Stimulated activated CD8-positive, alpha-beta memory T cell treated with anti-CD3 and anti-CD28 coated beads, Interleukin-2, amount 100 ng/mL, for 1 hour (primary cell): Measurements from ENCODE around the gene SORBS2.

Experiments
- DNase-seq, 2 donors: peaks; one replicate each; pipeline ENCODE4 v3.0.0-alpha.2; 2020; ENCODE audit warnings: low read depth in 2 of 2

Gene SORBS2

DNA sequence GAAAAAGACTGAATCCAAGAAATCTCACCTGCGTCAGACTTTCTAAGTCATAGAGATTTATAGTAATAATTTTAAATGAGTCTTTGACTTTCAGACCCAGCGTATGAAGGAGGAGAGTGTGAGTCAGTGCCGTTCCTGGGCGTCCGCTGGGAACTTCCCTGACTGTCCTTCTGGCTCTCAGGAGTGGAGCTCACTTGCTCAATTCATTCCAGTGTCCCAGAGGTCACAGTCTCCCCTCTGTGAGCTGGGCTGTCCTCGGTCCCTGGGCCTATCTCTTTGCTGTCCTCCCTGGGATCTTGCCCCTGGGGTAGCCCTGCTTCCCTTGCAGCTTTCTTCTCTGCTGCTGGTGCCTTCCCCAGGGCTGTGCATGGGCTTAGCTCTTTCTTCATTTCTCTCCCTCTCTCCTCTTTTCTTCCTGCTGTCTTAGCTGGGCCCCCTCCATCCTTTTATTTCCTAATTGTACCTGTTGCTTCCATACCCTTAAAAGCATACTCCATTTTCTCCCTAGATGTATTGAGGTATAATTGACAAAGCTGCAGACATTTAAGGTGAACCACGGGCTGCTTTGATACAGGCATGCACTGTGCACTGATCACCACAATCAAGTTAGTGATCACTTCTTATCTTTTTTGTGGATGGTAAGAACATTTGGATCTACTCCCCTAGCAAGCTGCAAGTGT is 11.6 kb downstream of the SORBS2 start:
- no peak for DNase-seq

DNA sequence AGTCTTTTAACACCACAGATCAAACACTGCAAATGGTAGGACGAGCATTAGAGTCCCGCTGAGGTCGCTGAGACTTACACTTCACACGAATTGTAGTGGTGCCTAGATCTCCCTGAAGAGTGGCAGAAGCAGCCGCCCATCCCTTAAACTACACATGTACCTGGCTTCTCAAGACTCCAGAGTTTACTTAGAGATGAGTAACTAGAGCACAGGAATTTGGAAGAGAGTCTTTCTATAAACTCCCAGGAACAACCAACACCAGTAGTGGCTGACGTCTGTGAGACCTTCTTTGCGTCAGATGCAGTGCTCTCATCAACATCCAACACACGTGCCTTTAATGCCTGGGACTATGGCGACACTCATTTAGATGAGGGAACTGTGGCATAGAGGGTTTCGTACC is 12.6 kb downstream of the SORBS2 start:
- no peak for DNase-seq

DNA sequence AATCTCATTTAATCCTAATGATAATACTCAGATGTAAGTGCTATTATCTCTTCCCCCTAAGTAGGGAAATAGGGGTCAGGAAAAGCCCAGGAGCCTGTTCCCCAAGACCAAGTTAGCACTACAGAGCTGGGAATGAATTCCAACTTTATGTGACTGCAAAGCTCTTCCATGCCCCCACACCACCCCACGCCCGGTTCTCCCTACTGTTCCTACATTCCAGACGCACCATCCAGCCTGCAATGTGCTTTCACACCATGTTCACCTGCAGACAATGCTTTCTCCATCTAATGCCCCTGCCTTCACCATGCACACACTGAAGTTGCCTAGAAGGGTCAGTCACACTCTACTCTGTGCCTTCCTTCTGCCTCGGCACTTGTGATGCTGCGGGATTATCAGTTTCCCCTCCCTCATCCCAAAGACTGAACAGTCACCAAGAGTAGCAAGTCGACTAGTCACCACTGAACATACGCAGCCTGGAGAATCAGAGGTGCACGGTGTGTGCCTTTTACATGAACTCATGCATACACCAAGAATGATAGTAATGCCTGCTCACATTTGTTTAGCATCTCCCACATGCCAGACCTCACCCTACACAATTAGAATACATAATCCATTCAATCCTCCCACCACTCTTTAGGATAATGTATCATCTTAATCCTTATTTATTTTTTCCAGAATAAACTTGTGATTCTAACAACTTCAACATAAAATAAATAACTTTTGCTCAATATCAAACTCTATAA is 14.2 kb downstream of the SORBS2 start:
- DNase-seq: no peak

DNA sequence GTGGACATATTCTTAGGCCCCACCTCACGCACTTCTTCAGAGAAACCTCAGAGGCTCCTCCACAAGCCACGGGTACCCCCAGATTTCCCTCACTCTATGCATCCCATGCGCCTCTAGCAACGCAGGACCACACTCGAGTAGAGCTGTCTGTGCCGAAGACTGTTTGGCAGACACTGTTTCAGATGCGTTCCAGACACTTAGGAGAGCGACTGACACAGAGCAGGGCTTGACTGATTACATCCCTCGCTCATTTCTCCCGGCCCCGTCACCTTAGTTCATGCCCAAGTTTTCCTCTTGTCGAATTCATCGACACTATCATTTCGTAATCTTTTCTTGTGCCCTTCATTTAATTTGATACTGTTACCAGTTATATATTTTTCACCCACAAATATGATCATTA is 15.0 kb downstream of the SORBS2 start:
- no peak for DNase-seq

DNA sequence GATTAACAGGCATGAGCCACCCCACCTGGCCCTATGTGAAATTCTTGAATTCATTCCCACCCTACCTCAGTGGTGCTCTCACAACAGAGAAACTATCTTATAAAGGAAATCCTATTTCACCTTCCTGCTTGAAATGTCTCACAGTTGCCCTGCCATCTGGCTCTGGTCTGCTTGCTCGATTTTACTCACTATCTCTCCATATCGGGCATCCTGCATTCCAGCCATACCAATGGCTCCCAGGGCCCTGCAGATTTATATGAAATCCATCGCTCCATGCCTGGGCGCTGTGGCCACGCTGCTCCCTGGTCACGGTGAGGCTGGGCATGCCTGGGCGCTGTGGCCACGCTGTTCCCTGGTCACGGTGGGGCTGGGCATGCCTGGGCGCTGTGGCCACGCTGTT is 15.8 kb downstream of the SORBS2 start:
- no peak for DNase-seq

DNA sequence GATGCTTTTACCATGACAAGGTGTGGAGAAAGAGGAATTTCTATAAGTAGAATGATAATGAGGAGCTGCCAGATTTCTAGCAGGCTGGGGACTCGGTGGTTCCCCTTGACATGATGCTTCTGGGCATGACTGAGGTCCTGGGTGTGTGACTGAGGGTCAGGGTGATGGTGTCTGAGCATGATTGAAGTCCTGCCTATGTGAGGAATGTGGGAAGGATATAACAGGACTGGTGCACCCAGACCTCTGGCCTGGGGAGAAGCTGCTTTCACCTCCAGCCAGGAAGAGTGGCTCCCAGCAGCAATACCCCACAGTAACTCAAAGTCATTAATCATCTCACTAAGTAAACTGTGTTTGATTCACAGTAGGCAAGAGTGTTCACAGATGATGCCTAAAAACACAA is 17.4 kb downstream of the SORBS2 start:
- no peak for DNase-seq

DNA sequence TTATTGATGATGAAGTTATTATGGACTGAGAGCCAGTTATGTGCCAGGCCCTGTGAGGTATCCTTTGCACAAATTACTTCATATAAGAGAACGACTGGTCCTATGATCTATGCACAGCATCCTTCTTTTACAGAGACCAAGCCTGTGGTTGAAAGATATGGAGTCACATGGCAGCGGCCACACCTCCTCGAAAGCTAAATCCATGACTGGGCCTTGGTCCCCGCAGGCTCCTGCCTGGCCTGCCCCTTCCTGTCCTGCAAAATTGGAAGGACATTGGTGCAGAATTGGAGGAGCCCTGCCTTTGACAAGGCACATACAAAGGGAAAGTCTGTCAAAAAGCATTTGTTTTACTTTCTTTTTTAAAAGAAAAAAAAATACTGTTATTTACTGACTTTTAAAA is 18.3 kb downstream of the SORBS2 start:
- DNase-seq: no peak

DNA sequence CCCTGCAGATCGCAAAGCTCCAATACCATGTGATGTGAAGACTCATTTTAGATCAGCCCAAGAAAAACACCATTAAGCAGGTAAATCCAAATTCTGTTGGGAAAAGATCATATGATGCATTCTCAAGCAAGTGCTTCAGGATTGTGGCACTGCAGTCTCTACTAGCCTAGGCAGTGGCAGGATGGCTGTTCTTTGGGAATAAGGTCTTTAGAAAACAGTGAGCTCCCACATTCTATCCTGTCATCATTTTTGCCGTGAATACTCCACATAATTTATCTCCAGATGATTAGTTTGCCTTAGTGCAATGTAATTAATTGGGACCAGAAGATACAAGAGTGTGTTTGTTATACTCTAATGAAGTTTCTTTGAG is 18.9 kb downstream of the SORBS2 start:
- DNase-seq: no peak

DNA sequence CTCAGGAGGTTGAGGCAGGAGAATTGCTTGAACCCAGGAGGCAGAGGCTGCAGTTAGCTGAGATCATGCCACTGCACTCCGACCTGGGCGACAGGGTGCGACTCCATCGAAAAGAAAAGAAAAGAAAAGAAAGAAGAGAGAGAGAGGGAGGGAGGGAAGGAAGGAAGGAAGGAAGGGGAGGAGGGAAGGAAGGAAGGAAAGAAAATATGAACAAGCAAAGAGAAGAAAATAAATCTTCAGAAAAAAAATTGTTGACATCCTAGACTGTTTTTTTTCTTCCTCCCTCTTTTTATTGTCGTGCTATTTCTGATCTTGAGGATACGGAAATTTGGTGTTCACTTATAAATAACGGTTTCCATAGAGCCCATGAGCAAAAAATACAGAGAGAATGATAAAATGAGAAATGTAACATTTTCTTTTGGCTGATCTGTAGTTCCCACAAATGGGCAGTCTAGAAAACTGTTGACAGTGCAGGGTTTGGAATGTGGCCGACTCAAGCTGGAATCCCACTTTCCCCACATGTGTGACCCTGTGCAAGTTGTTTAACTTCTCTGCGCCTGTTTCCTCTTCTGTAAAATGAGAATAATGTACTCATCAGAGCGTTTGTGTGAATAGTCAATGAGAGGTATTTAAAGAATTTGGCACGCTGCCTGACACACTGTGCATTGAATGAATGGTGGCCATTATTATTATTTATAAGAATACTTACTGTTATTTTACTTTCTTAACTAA is 19.4 kb downstream of the SORBS2 start:
- no peak for DNase-seq

DNA sequence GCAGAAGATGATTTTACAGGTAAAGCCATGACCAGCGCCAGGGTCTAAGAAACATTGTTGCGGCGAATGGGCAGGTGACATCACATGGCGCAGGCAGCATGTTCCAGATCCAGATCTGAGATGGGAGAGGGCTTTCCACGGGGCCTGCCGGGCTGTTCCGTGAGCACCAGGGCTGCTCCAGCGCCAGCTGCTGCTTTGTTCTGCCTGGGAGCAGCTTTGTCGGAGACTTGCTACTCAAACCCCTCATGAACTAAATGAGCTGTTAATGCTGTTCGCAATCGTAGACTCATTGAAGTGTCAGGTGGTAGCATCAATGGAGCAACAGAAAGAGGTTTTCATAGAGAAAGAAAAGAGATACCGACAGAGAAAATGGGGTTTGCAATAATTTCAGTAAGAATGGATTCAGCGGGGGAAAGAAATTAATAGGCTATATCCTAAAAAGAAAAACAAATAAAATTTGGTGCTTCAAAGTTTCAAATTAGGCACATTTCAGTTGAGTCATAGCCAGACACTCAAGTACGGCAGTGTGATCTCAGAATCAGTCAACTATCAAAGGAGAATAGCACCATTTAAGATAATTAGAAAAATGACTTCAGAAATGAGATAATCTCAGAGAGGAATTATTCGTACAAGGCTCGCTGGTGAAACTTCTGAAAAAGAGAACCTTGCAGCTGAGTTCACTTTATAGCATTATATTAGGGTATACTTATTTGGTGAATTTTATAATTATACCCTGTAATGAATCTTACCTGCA is 23.9 kb downstream of the SORBS2 start:
- no peak for DNase-seq

DNA sequence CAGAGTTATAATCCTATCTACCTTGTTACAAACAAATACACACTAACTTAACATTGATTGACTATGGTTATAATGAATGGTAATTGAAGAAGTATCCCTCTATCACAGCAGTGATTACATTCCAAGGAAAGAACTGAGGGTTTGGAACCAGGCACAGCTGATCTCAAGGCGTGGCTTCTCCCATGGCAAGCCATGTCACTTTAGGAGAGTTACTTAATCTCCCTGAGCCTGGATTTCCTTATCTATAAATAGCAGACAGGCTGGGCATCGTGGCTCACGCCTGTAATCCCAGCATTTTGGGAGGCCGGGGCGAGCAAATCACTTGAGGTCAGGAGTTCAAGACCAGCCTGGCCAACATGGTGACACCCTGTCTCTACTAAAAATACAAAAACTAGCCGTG is 25.6 kb downstream of the SORBS2 start:
- no peak for DNase-seq

DNA sequence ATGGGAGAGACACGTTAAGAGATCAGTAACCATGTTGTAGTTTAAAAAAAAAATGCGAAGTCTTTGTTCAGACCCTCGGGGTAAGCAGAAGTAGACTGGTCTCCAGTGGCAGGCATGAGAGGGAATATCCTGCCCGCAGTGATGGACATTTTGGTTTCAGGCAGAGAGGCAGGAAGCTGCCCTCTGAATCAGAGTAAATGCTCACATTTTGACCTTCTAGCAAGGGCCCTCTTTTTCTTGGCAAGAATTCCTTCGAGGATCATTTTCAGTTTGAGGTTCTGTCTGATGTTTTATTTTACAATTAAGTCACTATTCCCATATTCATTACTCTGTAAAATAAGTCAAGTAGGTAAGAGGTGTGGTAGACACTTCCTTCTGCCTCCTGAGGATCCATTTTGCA is 28.4 kb downstream of the SORBS2 start:
- no peak for DNase-seq

DNA sequence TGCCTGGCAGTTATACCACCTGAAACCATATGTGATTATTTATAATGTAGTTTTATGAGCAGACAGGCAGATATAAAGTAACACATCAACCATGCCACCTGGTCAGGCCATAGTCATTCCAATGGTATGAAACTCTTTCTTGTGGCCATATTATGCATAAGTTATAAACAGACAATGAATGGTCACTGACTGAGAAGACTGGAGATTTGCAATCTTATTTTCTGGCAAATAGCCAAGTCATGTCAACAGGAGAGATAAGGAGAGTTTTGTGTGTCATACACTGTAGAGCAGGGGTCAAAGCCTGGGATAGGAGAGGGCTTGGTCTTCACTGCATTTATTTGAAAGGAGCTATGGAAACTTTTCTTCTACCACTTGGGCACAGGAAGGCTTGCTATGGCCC is 29.5 kb downstream of the SORBS2 start:
- DNase-seq: no peak

DNA sequence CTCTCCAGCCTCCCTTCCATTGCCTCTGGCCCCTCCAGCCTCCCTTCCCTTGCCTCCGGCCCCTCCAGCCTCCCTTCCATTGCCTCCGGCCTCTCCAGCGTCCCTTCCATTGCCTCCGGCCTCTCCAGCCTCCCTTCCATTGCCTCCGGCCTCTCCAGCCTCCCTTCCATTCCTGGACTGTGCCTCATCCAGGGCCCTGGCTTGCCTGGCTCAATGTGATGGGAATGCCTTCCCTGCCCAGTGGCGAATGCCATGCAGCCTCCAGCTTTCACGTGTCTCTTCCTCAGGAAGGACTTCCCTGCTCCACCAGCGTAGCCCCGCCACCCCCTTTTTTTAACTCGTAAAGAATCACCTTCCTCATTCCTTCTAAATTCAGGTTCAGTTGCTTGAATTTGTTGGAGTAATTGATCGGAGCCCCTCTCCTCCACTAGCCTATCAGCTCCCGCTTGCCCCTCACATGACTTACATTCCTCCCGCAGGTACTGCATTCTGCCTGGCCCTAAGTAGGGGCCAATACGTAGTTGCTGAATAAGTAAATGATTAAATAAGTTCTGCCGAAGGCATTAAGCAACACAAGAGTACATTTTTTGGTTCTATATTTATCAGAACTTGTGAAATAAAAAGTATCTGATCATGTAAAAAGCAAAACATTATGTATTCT is 30.3 kb downstream of the SORBS2 start:
- no peak for DNase-seq

DNA sequence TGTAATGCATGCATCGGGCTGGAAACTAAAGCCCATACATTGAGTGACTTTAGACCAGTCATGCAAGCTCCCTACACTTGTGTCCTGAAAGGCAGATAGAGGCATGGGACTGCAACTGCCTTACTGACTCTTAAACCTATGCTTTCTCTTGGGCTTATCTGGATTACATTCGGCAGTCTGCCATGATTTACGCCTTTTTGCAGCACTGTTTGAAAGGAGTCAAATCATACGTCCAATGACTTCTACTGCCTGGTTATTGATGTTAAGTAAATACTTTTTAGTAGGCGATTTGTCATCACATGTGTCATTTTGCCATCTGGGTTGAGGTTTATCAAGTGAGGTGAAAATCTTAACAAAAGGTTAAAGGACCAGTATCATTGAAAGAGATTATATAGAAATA is 31.5 kb downstream of the SORBS2 start:
- no peak for DNase-seq

DNA sequence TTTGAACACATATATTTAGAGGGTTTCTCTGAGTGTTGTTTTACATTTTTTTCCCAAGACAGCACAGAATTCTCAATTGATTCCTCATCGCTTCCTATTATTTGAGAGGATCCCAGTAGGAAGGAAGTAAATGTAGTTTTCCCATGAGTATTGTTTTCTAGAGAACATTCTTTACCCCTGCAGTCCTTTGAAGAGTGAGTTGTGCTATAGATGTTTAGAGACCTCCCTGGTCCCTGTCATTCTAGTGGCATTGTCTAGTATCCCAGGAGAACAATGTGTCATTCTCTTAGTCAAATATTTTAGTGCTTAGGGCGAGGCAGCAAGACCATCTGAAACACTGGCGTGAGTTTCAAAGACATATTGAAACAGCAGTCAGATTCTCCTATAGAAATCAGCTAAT is 32.5 kb downstream of the SORBS2 start:
- no peak for DNase-seq

DNA sequence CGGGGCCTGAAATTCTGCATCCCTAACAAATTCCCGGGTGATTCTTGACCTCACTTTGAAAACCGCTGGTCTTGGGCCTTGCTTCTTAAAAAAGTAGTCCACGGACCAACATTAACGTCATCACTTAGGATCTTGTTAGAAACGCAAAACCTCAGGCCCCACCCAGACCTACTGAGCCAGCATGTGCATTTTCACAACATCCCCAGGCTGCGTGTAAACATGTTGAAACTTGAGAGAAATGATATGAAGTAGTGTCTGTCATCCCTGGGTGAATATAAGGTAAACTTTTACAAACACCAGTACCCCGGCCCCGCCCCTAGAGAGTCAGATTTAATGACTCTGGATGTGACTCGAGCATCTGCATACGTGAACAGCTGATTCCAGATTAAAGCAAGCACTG is 33.7 kb downstream of the SORBS2 start:
- no peak for DNase-seq

DNA sequence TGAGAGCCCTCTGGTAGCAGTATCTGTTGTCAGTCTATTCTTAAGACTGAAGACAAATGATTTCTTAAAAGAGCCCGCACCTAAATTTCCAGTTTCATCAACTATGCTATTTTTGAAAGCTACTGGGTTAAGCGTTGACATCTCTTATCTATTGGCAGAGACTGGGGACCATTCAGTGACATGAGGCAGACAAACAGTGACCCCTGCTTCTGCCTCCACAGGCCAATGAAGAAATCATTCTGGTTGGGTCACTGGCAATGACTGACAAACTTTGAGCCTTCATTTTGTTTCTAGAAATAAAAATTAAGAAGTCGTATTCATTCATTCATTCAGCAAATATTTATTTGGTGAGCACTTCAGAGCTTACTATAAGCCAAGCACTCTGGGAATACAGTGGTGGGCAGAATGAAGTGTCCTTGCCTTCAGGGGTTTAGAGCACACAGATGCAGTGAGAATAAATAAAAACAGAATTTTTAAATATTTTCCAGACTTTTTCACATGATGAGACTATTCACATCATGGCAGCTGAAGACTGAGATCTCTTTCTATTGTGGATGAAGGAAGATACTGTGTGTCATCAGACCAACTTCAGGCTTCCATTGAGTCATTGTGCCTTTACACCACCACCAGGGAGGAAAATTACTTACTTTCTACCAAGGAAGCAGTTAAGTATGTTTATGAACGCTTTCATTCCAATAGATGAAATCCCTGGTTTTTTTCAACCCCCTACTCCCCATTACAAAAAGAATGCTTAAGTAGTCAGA is 36.0 kb downstream of the SORBS2 start:
- no peak for DNase-seq

DNA sequence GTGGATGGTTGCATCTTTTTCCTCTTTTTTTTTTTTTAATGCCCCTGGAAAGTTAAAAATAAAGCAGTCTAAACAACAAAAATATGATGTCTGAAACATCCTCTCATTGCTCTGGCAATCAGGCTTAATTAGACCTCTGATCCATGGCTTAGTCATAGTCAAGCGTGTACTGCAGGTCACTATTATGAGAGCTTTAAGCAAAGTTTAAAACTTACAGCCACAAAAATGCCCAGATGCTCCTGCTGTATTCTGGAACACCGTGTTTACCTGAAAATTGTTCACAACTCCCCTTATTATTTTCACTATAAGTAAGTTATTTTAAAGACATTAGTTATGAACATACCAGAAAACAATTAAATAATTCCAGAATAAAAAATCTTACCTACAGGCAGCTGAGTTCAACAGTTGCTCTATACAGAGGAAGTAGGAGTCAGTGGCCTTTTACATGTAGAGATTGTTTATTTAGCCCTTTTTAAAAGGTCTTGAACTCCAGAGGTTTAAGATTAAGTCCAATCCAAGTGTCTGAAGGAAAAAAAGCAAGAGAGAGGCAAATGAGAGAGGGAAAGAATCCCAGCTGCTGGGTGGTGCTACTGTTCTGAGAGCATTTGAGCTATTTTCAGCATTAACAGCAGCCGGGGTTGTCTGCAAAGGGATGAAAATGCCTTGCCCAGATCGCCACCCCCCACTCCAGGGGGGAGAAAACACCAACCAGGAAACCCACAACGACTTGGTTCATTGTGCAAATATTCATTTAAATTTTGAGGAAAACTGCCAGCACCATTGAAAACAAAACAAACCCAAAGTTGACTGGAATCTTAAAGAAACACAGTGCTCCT is 36.9 kb downstream of the SORBS2 start:
- no peak for DNase-seq

DNA sequence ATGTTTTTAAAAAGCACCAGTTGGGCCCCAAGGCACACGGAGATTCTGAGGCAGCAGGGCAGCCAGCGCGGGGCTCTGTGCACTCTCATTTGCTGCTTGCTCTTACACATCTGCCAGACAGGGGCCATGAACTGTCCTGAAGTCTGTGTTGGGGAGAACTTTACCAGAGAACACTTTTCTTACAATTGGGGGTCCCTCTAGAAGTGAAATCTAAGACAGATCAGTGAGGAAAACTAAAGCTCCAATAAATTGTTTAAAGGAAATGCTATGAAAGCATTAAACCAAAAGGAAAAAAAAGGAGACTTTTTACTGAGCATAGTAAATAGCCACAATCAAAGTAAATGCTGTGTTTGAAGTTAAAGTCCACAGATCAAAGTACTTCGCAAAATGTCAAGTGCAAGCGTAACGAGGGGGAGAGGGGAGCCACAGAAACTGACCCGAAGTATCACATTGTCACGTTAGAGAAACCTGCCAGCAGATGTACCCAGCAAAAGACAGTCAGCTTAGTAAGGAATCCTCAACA is 37.8 kb downstream of the SORBS2 start:
- no peak for DNase-seq
